ENCODE results near the gene GLMN.
A peak's percentile ranks its signal among the peaks of the same experiment; 100 is the strongest.
"Not testable (repeated sequence)": the region's sequence is repeated elsewhere in the genome, so short reads cannot be mapped to it uniquely, and the experiment has no call there.

The GLMN gene

DNA sequence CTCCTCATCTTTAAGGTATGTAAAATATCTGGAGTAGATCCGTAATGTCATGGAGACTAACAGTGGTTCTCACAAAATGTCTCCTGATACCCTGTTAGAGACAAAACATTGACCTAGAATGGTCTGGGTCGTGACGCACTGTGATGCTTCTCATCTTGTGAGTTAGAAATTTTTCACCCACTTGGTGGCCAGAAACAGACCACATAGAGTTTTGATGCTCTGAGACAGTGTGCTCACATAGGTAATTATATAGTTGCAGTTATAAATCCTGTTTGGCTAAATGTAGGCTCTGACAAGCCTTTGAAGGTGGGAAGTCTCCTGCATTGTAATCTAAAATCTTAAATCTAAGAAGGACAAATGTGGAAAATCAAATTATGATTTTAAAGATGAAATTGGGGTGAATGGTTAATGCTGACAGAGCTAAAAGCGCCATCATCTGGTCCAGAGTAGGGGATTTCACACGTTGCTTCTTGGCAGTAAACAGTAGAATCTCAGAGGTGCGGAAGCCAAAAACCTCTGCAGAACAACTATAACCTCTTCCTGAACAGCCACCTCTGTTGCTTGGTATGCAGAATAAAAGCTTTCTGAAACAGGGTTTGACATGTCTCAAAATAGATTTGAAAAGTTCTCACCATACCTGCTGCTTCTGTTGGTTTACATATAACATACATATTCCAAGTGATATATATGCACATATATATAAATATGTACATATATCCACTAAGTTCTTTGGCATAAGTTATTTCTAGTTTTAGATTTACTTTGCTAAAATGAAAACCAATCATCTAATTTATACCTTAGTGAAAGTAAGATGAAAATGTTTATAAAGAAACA is 17.2 kb upstream of the GLMN start:
- no peak for TF ChIP-seq POLR2A (IDR thresholded peaks at IDR 0.05; ENCODE audit: low read length)
- TF ChIP-seq GATA1 (IDR thresholded peaks at IDR 0.05; ENCODE audit: low read depth, low read length), result no peak
- no peak for DNase-seq

- TF ChIP-seq GATA1 (IDR thresholded peaks at IDR 0.05; ENCODE audit: low read depth, low read length) (no peak), POLR2A (IDR thresholded peaks at IDR 0.05; ENCODE audit: low read length) (no peak)
- no peak for DNase-seq
Measured at GRCh38 chr1:92314024-92314423, 15.2 kb upstream of the GLMN start.

- TF ChIP-seq GATA1 (IDR thresholded peaks at IDR 0.05; ENCODE audit: low read depth, low read length) (no peak), POLR2A (IDR thresholded peaks at IDR 0.05; ENCODE audit: low read length) (no peak)
- peak; percentile 26 to 41 for DNase-seq
Measured at GRCh38 chr1:92310185-92310597, 11.4 kb upstream of the GLMN start.

DNA sequence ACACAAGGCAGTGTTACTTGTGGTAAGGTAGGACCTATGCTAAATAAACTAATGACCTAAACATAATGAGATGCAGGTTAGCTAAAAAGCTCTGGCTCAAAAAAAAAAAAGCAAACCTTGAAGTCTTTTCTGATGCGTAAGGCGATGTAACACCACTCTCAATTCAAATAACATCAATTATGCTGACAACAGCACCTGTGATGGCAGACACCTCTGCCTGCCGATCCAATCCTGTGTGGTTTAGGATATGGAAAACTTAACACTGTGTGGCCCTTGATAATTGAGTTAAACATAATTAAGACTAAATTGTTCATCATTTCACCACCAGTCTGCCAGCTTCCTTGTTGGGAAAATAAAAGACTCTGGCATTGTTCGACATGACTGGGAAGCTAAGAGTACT is 9.2 kb upstream of the GLMN start:
- TF ChIP-seq GATA1 (IDR thresholded peaks at IDR 0.05; ENCODE audit: low read depth, low read length) (no peak), POLR2A (IDR thresholded peaks at IDR 0.05; ENCODE audit: low read length) (no peak)

DNA sequence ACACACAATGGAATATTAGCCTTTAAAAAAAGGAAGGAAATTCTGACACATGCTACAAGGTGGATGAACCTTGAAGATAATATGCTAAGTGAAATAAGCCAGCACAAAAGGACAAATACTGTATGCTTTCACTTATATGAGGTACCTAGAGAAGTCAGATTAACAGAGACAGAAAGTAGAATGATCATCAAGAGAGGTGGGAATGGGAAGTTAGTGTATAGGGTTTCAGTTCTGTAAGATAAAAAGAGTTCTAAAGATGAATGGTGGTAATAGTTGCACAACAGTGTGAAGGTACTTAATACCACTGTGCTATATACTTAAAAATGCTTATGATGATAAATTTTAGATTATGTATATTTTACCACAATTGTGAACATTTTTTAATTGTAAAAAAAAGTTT is 7.2 kb upstream of the GLMN start:
- no peak for TF ChIP-seq POLR2A (IDR thresholded peaks at IDR 0.05; ENCODE audit: low read length)
- no peak for TF ChIP-seq GATA1 (IDR thresholded peaks at IDR 0.05; ENCODE audit: low read depth, low read length)

More for the DNA sequence above, 9.2 kb upstream of the GLMN start:
- no peak for DNase-seq

DNA sequence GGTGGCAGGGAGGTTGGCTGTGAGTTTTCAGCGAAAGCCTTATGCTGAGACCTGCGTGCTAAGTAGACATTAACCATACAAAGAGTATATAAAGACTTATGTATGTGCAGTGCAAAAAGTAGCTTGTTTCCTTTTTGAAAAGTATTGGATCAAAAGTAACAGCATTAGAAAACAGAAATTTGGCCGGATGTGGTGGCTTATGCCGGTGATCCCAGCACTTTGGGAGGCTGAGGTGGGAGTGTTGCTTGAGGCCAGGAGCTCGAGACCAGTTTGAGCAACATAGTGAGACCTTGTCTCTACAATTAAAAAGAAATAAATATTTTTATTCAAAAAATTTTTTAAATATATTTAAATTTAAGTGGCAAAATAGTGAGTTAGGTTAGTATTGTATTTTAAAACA is 2.2 kb upstream of the GLMN start:
- DNase-seq, result no peak
- TF ChIP-seq POLR2A (IDR thresholded peaks at IDR 0.05; ENCODE audit: low read length), result no peak
- TF ChIP-seq GATA1 (IDR thresholded peaks at IDR 0.05; ENCODE audit: low read depth, low read length), result no peak

More for the DNA sequence above, 7.2 kb upstream of the GLMN start:
- no peak for DNase-seq

DNA sequence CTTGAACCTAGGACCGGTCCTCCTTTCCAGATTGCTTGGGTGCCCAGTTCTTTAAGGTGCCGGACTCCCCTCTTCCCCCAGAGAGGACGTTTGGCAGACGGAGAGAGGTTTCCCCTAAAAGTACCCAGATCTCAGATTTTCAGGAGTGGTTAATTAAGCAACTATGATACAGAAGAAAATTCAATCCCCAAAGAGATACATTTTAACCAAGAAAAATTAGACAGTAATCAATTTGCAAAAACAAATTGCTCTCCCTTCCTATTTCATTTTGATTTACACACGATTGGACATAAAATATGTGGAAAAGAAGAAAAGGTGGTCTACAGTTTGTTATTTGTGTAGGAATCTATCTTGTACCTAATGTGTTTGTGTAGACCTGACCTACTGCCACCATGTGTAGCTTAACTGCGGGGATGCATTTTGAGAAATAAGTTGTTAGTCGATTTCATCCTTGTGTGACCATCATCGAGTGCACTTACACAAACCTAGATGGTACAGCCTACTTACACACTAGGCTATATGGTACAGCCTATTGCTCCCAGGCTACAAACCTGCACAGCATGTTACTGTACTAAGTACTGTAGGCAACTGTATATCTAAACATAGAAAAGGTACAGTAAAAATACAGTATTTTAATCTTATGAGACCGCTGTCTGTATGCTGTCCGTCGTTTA is 827 bp upstream of the GLMN start:
- TF ChIP-seq POLR2A (IDR thresholded peaks at IDR 0.05; ENCODE audit: low read length) (no peak), GATA1 (IDR thresholded peaks at IDR 0.05; ENCODE audit: low read depth, low read length) (no peak)
- DNase-seq, result peak; percentile 8 to 26

GRCh38 chr1:92298213-92298572 is 594 bp downstream of the GLMN start:
- TF ChIP-seq GATA1 (IDR thresholded peaks at IDR 0.05; ENCODE audit: low read depth, low read length), result no peak
- no peak for TF ChIP-seq POLR2A (IDR thresholded peaks at IDR 0.05; ENCODE audit: low read length)
- DNase-seq, result no peak

DNA sequence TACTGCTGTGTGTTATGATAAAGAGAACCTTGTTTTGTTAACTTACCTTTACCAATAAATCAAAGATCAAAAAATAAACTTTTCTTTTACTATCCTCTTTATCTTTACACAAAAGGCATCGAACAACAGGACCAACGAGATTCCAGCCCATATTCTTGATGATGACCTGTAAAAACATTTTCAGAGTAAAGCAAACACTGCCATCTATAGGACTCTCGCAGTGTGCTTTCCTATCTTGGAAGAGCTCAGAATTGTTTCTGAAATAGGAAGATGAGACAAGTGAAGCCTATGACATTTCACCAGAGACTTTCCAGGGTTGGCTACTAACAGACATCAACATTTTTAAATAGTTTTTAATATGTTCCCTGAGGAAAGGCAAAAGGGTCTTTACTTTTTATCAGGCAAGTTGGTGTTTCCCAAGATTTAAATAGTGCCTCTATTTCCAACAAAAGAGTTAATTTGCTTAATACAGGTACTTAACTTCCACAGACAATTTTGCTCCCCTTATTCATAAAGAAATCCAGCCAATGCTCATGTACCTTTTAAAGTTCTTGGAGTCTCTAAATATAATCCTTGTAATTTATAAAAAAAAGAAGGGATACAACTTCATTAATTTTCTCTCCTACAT is 7.3 kb downstream of the GLMN start:
- TF ChIP-seq POLR2A (IDR thresholded peaks at IDR 0.05; ENCODE audit: low read length) (no peak), GATA1 (IDR thresholded peaks at IDR 0.05; ENCODE audit: low read depth, low read length) (no peak)
- DNase-seq, result peak; percentile 50 to 59

DNA sequence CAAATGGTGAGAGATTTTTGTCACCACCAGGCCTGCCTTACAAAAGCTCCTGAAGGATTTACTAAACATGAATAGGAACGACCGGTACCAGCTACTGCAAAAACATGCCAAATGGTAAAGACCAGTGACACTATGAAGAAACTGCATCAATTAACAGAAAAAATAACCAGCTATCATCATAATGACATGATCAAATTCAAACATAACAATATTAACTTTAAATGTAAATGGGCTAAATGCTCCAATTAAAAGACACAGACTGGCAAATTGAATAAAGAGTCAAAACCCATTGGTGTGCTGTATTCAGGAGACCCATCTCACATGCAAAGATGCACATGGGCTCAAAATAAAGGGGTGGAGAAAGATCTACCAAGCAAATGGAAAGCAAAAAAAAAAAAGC is 17.4 kb downstream of the GLMN start:
- DNase-seq, result not testable (repeated sequence)

DNA sequence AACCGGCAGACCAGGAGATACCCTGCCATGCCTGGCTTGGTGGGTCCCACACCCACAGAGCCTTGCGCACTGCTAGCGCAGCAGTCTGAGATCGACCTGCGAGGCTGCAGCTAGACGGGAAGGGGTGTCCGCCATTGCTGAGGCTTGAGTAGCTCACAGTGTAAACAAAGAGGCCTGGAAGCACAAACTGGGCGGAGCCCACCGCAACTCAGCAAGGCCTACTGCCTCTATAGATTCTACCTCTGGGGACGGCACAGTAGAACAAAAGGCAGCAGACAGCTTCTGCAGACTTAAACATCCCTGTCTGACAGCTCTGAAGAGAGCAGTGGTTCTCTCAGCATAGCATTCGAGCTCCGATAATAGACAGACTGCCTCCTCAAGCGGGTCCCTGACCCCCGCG is 19.0 kb downstream of the GLMN start:
- not testable (repeated sequence) for DNase-seq

GRCh38 chr1:92277105-92277723 is 21.6 kb downstream of the GLMN start:
- TF ChIP-seq POLR2A (IDR thresholded peaks at IDR 0.05; ENCODE audit: low read length) (no peak), GATA1 (IDR thresholded peaks at IDR 0.05; ENCODE audit: low read depth, low read length) (no peak)
- DNase-seq, result no peak

GRCh38 chr1:92276082-92276481 is 22.7 kb downstream of the GLMN start:
- TF ChIP-seq POLR2A (IDR thresholded peaks at IDR 0.05; ENCODE audit: low read length) (no peak), GATA1 (IDR thresholded peaks at IDR 0.05; ENCODE audit: low read depth, low read length) (no peak)
- no peak for DNase-seq

- no peak for DNase-seq
- no peak for TF ChIP-seq GATA1 (IDR thresholded peaks at IDR 0.05; ENCODE audit: low read depth, low read length)
- no peak for TF ChIP-seq POLR2A (IDR thresholded peaks at IDR 0.05; ENCODE audit: low read length)
Measured at GRCh38 chr1:92274939-92275338, 23.8 kb downstream of the GLMN start.

Data from erythroblast (primary cell).